HG03135 (cell line): ENCODE data around the gene SDF2.
A peak's percentile ranks its signal among the peaks of the same experiment; 100 is the strongest.

ENCODE experiments used
- ATAC-seq: cut with Tn5 transposase; IDR thresholded peaks from one replicate; pipeline ENCODE4 v1.9.1; 2021; ENCODE audit warnings: mild to moderate bottlenecking, moderate library complexity; ENCODE audit not compliant: unreplicated experiment

Gene SDF2

GRCh38 chr17:28661635-28662526 lies at the start of gene SDF2, which contains the start of gene SUPT6H:
Gene SDF2, minus strand, starts transcription at chr17:28661906. Its CDS starts 30 bp downstream, at chr17:28661876.
Gene SUPT6H, plus strand, starts transcription at chr17:28662205. Its CDS starts 11,197 bp downstream, at chr17:28673402.
- peak; percentile 84 for ATAC-seq

- peak; percentile 69 for ATAC-seq
Measured at GRCh38 chr17:28710861-28711722, 49.4 kb upstream of the SDF2 start.

GRCh38 chr17:28707339-28707720 lies 45.6 kb upstream of the SDF2 start:
- no peak for ATAC-seq

GRCh38 chr17:28706471-28707338 lies 45.0 kb upstream of the SDF2 start:
- no peak for ATAC-seq

GRCh38 chr17:28705728-28706334 lies 44.1 kb upstream of the SDF2 start:
- ATAC-seq = no peak

GRCh38 chr17:28705074-28705659 lies 43.5 kb upstream of the SDF2 start:
- ATAC-seq = no peak

- ATAC-seq = no peak
Measured at GRCh38 chr17:28704219-28704858, 42.6 kb upstream of the SDF2 start.

GRCh38 chr17:28703552-28704218 lies 42.0 kb upstream of the SDF2 start:
- ATAC-seq = no peak

- no peak for ATAC-seq
Measured at GRCh38 chr17:28702752-28703150, 41.0 kb upstream of the SDF2 start.

- ATAC-seq = no peak
Measured at GRCh38 chr17:28702026-28702751, 40.5 kb upstream of the SDF2 start.

GRCh38 chr17:28700830-28701492 lies 39.3 kb upstream of the SDF2 start:
- no peak for ATAC-seq

GRCh38 chr17:28700278-28700677 lies 38.6 kb upstream of the SDF2 start:
- ATAC-seq = no peak

- no peak for ATAC-seq
Measured at GRCh38 chr17:28698253-28698941, 36.7 kb upstream of the SDF2 start.

- no peak for ATAC-seq
Measured at GRCh38 chr17:28693869-28694268, 32.2 kb upstream of the SDF2 start.

- ATAC-seq = no peak
Measured at GRCh38 chr17:28689011-28689410, 27.3 kb upstream of the SDF2 start.

- ATAC-seq = no peak
Measured at GRCh38 chr17:28688481-28688880, 26.8 kb upstream of the SDF2 start.

- ATAC-seq = no peak
Measured at GRCh38 chr17:28686296-28686695, 24.6 kb upstream of the SDF2 start.
